ENCODE data around the gene APP.

Gene APP

GRCh38 chr21:25983745-25984144, 186.8 kb downstream of the APP start:
- no peaks in the 10 kb centered on the region for H3K9me3 ChIP-seq (ENCODE audit: control insufficient read depth, insufficient read depth, low read length)
- H3K4me1 ChIP-seq (ENCODE audit: insufficient read depth, low read length) = peaks cover 39% of the 10 kb centered on the region
- H3K9ac ChIP-seq (ENCODE audit: low read depth, low read length) = no peak overlapping the region
- H3K36me3 ChIP-seq (ENCODE audit: insufficient read depth, low read length) = peaks cover 29% of the 10 kb centered on the region

GRCh38 chr21:25980710-25981109, 189.9 kb downstream of the APP start:
- Histone ChIP-seq H3K36me3 (ENCODE audit: insufficient read depth, low read length) (peaks cover 35% of the 10 kb centered on the region), H3K9me3 (ENCODE audit: control insufficient read depth, insufficient read depth, low read length) (no peaks in the 10 kb centered on the region), H3K9ac (ENCODE audit: low read depth, low read length) (no peak overlapping the region), H3K4me1 (ENCODE audit: insufficient read depth, low read length) (peaks cover 18% of the 10 kb centered on the region)

- peaks cover 37% of the 10 kb centered on the region for H3K36me3 ChIP-seq (ENCODE audit: insufficient read depth, low read length)
- no peak overlapping the region for H3K9ac ChIP-seq (ENCODE audit: low read depth, low read length)
- peaks cover 12% of the 10 kb centered on the region for H3K4me1 ChIP-seq (ENCODE audit: insufficient read depth, low read length)
- no peaks in the 10 kb centered on the region for H3K9me3 ChIP-seq (ENCODE audit: control insufficient read depth, insufficient read depth, low read length)
Observed at GRCh38 chr21:25979845-25980616, 190.5 kb downstream of the APP start.

- no peak overlapping the region for H3K9ac ChIP-seq (ENCODE audit: low read depth, low read length)
- peaks cover 46% of the 10 kb centered on the region for H3K36me3 ChIP-seq (ENCODE audit: insufficient read depth, low read length)
- H3K9me3 ChIP-seq (ENCODE audit: control insufficient read depth, insufficient read depth, low read length) = no peaks in the 10 kb centered on the region
- H3K4me1 ChIP-seq (ENCODE audit: insufficient read depth, low read length) = no peaks in the 10 kb centered on the region
Observed at GRCh38 chr21:25977068-25977611, 193.4 kb downstream of the APP start.

- peaks cover 42% of the 10 kb centered on the region for H3K36me3 ChIP-seq (ENCODE audit: insufficient read depth, low read length)
- H3K9ac ChIP-seq (ENCODE audit: low read depth, low read length) = no peak overlapping the region
- no peaks in the 10 kb centered on the region for H3K4me1 ChIP-seq (ENCODE audit: insufficient read depth, low read length)
- H3K9me3 ChIP-seq (ENCODE audit: control insufficient read depth, insufficient read depth, low read length) = no peaks in the 10 kb centered on the region
Observed at GRCh38 chr21:25974964-25975363, 195.6 kb downstream of the APP start.

GRCh38 chr21:25970254-25970930, 200.2 kb downstream of the APP start:
- Histone ChIP-seq H3K4me1 (ENCODE audit: insufficient read depth, low read length) (peaks cover 5% of the 10 kb centered on the region), H3K36me3 (ENCODE audit: insufficient read depth, low read length) (peaks cover 28% of the 10 kb centered on the region), H3K9me3 (ENCODE audit: control insufficient read depth, insufficient read depth, low read length) (no peaks in the 10 kb centered on the region)

GRCh38 chr21:25967901-25968438, 202.6 kb downstream of the APP start:
- Histone ChIP-seq H3K4me1 (ENCODE audit: insufficient read depth, low read length) (peaks cover 15% of the 10 kb centered on the region), H3K9ac (ENCODE audit: low read depth, low read length) (no peak overlapping the region), H3K36me3 (ENCODE audit: insufficient read depth, low read length) (peaks cover 17% of the 10 kb centered on the region), H3K9me3 (ENCODE audit: control insufficient read depth, insufficient read depth, low read length) (no peaks in the 10 kb centered on the region)

More at GRCh38 chr21:25970254-25970930, 200.2 kb downstream of the APP start:
- H3K9ac ChIP-seq (ENCODE audit: low read depth, low read length) = no peak overlapping the region

GRCh38 chr21:25967181-25967900, 203.2 kb downstream of the APP start:
- H3K4me1 ChIP-seq (ENCODE audit: insufficient read depth, low read length) = peaks cover 15% of the 10 kb centered on the region
- H3K36me3 ChIP-seq (ENCODE audit: insufficient read depth, low read length) = peaks cover 17% of the 10 kb centered on the region

GRCh38 chr21:25965951-25966707, 204.4 kb downstream of the APP start:
- H3K4me1 ChIP-seq (ENCODE audit: insufficient read depth, low read length) = peaks cover 23% of the 10 kb centered on the region
- no peaks in the 10 kb centered on the region for H3K9me3 ChIP-seq (ENCODE audit: control insufficient read depth, insufficient read depth, low read length)
- H3K9ac ChIP-seq (ENCODE audit: low read depth, low read length) = no peak overlapping the region
- peaks cover 13% of the 10 kb centered on the region for H3K36me3 ChIP-seq (ENCODE audit: insufficient read depth, low read length)

More at GRCh38 chr21:25967181-25967900, 203.2 kb downstream of the APP start:
- Histone ChIP-seq H3K9ac (ENCODE audit: low read depth, low read length) (no peak overlapping the region), H3K9me3 (ENCODE audit: control insufficient read depth, insufficient read depth, low read length) (no peaks in the 10 kb centered on the region)

- Histone ChIP-seq H3K36me3 (ENCODE audit: insufficient read depth, low read length) (peaks cover 7% of the 10 kb centered on the region), H3K9me3 (ENCODE audit: control insufficient read depth, insufficient read depth, low read length) (no peaks in the 10 kb centered on the region), H3K4me1 (ENCODE audit: insufficient read depth, low read length) (peaks cover 30% of the 10 kb centered on the region), H3K9ac (ENCODE audit: low read depth, low read length) (no peak overlapping the region)
Observed at GRCh38 chr21:25964926-25965325, 205.6 kb downstream of the APP start.

- Histone ChIP-seq H3K9ac (ENCODE audit: low read depth, low read length) (no peak overlapping the region), H3K4me1 (ENCODE audit: insufficient read depth, low read length) (peaks cover 37% of the 10 kb centered on the region), H3K9me3 (ENCODE audit: control insufficient read depth, insufficient read depth, low read length) (no peaks in the 10 kb centered on the region), H3K36me3 (ENCODE audit: insufficient read depth, low read length) (peaks cover 7% of the 10 kb centered on the region)
Observed at GRCh38 chr21:25964015-25964414, 206.6 kb downstream of the APP start.

- Histone ChIP-seq H3K4me1 (ENCODE audit: insufficient read depth, low read length) (peaks cover 34% of the 10 kb centered on the region), H3K36me3 (ENCODE audit: insufficient read depth, low read length) (peaks cover 7% of the 10 kb centered on the region), H3K9ac (ENCODE audit: low read depth, low read length) (no peak overlapping the region), H3K9me3 (ENCODE audit: control insufficient read depth, insufficient read depth, low read length) (no peaks in the 10 kb centered on the region)
Observed at GRCh38 chr21:25963181-25963580, 207.4 kb downstream of the APP start.

- Histone ChIP-seq H3K36me3 (ENCODE audit: insufficient read depth, low read length) (peaks cover 7% of the 10 kb centered on the region), H3K9ac (ENCODE audit: low read depth, low read length) (no peak overlapping the region), H3K4me1 (ENCODE audit: insufficient read depth, low read length) (peaks cover 32% of the 10 kb centered on the region), H3K9me3 (ENCODE audit: control insufficient read depth, insufficient read depth, low read length) (no peaks in the 10 kb centered on the region)
Observed at GRCh38 chr21:25961042-25961441, 209.5 kb downstream of the APP start.

Measured in ES-I3 (cell line).